Endometrial microvascular endothelial cells (primary cell): ENCODE results near the gene RXRG. TPM values are rescaled to one million over a fixed set of nuclear protein-coding genes. Genes with fewer than 3 reads are reported as not detected.
"Not testable (repeated sequence)": the region's sequence is repeated elsewhere in the genome, so short reads cannot be mapped to it uniquely, and the experiment has no call there.

Experiments used
- in situ Hi-C: cut with HindIII; loops from 2 replicates; pipeline ENCODE4 v1.10.0; 2017; ENCODE audit warnings: low sequenced_read_pairs, low pct_unique_long_range_greater_than_20kb; ENCODE audit errors: inconsistent ontology term
- total RNA-seq: library from RNA; depleted of rRNA; stranded (reverse); fragments of >200 nt; gene quantifications from one replicate; pipeline ENCODE4 v1.2.3, GENCODE V29; 2015; ENCODE audit errors: inconsistent ontology term

Gene RXRG
- total RNA-seq = not detected

GRCh38 chr1:165444897-165445370, at the start of gene RXRG:
RXRG (minus strand) TSS chr1:165445126; CDS start chr1:165444893, 233 bp downstream.
- in situ Hi-C loops = no loop called here

GRCh38 chr1:165492845-165493373, 48.0 kb upstream of the RXRG start:
- in situ Hi-C loops = no loop called here

DNA sequence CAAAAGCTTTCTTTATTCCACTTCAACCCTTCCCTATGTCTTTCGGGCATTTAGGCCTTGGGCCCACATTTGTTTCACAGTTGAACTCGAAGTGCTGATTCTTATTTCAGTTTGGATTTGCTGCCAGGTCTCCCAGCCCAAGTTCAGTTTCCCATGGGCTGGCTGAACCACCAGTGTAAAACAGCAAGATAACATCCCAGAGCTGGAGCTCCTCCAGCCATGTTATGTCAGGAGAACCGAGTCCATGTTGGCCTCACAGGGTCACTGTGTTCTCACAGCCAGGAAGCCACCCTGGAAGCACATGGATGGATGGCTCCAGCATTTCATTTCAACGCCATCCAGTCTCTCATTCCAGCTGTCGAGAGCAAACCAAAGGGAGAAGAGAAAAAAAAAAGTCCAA, 45.2 kb upstream of the RXRG start:
- in situ Hi-C loops = no loop called here

DNA sequence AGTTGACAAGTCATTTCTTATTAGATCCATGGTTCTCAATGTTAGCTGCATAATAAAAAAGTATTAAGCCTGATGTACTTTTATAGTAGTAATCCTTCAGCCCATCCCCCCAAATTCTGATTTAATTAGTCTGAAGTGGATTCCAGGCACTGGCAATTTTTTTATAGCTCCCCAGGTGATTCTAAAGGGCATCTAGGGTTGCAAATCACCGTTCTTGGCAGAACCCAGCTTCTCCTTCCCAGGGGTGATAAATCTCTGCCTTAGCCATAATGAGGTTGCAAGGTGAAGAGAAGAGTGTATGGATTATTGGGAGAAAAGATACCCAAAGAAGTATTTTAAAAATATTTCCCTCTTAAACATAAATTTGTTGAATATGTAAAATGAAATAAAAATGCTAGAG, 43.0 kb upstream of the RXRG start:
- in situ Hi-C loops = no loop called here

DNA sequence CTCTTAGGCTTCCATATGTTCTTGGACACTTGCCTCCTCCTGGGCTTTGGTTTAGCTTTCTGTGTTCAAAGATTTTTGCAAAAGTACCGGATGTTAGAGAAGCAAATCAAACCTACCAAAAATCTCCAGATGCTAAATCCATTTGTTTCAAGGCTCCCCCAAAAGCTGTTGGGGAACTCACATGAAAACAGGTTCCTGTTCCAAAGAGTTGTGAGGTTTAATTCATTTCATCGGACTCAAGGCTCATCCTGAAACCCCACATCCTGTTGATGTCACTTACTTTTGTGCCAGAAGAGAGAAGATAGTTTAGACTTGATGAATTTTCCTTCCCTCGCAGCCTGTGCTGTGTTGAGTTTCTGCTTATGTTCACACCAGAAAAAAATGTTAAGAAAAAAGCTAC, 41.7 kb upstream of the RXRG start:
- in situ Hi-C loops = no loop called here

DNA sequence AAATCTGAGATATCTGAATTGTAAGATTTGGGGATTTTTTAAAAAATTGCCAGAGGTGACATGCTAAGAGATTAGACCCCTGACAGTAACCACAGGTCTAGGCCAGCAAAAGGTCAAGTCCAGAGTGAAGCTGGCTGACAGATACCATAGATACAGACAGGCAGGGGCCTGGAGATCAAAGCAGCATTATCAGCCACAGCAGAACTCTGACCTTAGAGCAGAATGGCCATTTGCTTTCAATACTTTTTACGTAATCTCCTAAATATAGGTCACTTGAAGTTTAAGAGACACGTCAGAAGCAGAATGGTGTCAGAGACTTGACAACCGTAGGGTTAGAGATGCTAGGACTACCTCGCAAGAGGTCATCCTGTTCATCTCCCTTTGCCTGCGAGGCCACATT, 40.8 kb upstream of the RXRG start:
- in situ Hi-C loops = no loop called here

DNA sequence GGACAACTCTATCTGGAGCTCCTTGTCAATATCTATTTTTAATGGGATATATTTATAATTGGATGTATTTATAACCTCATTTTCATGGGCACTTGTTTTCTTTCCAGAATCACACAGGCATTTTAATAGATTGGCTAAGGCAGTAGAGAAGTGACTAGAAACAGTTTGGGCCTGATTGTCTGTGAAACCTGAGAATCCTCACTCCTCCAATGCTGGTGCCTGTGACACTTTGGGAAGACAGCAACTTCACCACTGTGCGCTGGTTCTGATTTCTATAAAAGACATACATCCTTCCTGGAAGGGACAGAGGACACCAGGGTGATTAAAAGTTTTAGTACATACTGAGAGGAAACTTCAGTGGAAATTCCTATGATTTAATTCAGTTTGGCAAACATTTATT, 39.6 kb upstream of the RXRG start:
- in situ Hi-C loops = no loop called here

DNA sequence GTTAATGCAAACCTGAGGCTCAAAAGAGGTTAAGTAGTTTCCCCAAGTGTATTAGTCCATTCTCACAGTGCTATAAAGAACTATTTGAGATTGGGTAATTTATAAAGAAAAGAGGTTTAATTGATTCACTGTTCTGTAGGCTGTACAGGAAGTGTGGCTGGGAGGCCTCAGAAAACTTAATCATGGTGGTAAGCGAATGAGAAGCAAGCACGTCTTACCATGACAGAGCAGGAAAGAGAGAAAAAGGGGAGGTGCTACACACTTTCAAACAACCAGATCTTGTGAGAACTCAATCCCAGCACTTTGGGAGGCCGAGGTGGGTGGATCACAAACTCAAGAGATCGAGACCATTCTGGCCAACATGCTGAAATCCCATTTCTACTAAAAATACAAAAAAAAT, 38.5 kb upstream of the RXRG start:
- in situ Hi-C loops = no loop called here

DNA sequence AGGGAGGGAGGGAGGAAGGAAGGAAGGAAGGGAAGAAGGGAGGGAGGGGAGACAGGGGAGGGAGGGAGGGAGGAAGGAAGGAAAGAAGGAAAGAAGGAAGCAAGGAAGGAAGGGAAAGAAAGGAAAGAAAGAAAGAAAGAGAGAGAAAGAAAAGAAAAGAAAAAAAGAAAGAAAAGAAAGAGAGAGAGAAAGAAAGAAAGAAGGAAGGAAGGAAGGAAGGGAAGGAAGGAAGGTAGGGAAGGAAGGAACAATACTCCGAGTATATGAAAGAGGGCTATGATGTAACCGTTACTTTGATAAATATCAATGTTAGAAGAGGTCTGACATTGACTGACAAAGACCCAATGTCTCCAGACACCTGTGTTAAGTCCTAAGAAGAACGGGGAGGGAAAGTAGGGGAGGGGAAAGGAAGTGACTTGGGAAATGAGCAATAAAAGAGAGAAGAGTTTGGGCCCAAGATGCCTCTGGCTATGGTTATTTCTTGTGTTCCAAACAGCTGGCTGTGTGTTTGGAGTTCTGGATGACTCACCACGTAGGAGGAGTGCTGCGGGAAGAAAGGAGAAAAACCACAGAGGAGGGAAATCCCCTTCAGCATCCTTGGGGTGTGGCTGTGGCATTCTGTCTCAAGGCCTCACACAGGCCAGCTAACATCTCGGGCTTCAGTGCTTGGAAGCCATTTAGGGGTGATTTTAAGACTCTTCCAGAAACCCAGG, 37.0 kb upstream of the RXRG start:
- in situ Hi-C loops = no loop called here

DNA sequence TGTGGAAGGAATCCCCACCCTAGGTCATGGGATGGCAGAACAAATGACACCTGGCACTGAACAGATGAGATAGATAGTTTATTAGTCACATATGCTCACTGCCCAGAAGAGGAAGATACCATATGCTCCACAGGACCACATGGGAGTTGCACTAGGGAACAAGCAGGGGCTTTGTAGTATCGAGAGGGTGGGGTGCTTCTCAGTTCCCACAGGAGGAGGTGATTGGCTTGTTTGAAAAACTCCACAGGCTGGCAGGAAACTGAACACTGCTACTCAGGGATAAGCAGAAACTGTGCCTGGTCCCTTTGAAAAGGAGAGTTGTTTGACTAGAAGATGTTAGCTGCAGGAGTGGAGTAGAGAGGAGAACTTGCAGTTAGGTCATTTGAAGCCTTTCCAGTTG, 31.9 kb upstream of the RXRG start:
- in situ Hi-C loops = no loop called here

- in situ Hi-C loops = no loop called here
These were observed 29.3 kb upstream of the RXRG start for GRCh38 chr1:165474196-165474595.

DNA sequence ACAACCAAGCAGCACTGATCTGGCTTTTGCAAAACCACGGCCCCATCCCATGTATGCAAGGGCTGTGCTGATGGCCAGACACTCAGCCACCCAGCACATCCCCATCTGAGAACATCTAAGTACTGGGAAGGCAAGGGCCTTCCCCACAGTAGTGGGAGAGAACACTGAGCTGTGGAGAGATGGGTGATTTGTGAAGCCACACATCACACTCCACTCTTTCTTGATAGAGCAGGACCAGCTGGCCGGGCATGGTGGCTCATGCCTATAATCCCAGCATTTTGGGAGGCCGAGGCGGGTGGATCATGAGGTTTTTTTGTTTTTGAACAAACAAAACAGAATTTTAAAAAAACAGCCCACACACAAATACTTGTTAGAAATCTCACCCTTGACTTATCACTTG, 28.2 kb upstream of the RXRG start:
- in situ Hi-C loops = no loop called here

DNA sequence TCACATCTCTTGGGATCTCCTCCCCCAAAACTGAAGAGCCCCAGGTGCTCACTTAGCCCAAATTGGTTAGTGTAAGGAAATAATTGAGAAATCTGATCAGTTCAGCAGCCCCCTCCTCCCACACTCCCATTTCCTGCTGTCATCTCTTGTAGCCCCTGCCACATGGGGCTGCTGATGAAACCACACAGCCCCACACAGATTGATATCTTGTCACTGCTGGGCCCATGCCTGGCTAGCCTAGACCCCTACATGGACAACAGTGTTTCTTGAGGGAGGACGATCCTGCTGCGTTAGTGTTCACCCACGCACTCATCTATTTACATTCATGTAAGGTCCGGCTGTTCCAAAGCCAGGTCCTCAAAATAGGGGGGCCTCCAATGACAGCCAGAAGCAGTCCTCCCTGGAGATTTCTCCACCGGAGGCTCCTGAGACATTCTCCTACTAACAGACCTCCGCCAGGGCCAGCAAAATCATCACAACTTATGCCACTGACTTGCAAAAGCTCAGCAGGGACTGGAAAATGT, 23.9 kb upstream of the RXRG start:
- in situ Hi-C loops = no loop called here

DNA sequence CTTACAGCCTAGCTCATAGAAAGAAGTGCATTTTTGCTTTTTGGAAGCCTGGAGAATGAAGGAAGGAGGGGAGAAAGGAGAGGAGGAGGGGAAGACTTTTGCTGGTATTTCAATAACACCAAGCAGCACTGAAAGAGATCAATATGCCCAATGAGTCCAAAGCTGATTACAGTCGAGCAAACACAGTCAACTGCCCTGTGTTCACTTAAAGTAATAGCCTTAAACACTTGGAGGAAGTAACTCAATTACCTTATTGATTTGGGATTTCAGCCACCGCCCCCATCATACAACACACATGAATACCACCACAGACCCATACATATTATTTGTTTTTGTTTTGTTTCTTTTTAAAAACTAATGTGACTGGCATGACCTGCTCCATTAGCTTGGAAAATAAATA, 23.3 kb upstream of the RXRG start:
- in situ Hi-C loops = no loop called here

DNA sequence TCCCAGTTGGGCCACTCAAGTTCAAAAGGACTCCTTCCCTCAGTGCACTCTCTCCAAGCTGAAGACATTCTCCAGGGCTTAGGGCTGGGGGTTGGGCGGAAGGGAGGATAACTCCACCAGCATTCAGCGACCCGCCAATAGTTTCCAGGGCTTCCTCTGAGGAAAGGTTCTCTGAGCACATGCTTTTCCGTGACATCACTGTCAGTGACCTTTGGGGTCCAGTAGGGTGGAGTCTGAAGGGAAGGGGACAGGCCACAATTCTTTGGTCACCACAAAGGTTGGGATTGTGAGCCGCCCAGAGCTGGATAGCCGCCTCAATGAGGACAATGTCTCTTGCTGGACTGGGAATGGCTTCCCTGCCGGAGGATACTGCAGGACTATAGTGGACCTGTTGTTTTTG, 22.8 kb upstream of the RXRG start:
- in situ Hi-C loops = no loop called here

DNA sequence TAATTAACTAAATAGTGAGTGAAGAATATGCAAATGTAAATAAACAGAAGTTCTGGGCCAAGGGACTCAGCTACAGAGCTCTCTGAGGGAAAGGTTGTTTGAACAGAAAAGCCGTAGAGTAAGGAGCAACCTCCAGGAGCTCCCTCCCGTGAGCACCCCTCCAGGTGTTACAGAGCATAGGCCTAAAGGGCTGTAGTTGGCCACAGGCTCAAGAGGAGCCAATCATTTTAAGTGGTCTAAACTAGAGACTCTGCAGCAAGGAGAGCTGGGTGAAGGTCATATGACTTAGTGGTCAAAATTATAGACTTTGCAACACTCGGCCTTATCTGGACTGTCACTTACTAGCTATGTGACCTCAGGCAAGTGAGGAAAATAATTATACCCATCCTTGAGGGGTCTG, 19.1 kb upstream of the RXRG start:
- in situ Hi-C loops = no loop called here

DNA sequence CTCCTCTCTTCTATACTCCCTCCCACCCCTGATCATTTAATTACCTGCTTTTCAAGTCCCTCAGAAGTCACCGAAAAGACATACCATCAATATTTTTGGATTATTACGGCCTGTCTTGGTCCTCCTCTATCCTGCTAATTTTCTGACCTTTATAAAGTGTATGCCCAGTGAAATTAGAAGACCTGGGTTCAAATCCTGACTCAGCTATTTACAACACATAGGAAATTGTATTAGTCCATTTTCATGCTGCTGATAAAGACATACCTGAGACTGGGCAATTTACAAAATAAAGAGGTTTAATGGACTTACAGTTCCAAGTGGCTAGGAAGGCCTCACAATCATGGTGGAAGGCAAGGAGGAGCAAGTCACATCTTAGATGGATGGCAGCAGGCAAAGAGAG, 14.8 kb upstream of the RXRG start:
- in situ Hi-C loops = not testable (repeated sequence)

- in situ Hi-C loops = no loop called here
These were observed 11.9 kb upstream of the RXRG start for GRCh38 chr1:165456861-165457260.

DNA sequence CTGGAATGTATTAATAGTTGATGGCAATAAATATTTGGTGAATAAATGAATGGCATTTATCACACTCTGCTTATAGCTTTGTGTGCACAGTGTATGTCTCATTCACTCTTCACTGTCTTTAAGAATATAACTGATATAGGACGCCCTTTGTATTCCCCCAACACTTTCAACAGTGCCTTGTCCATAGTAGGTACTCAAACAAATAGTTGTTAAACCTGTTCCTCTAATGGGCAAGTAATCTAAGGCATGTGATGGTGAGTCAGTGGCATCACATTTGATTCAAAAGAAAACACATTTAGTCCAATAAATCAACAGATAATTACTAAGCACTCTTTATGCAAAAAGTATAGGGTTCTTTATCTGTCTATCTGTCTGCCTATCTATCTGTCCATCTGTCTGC, 11.2 kb upstream of the RXRG start:
- in situ Hi-C loops = no loop called here

GRCh38 chr1:165455111-165455510, 10.2 kb upstream of the RXRG start:
- in situ Hi-C loops = no loop called here
